Stimulated activated CD4-positive, alpha-beta T cell treated with anti-CD3 and anti-CD28 coated beads, Interleukin-2, amount 100 ng/mL, for 48 hours (primary cell): ENCODE data around the gene SGMS1.
"Not testable (repeated sequence)": the region's sequence is repeated elsewhere in the genome, so short reads cannot be mapped to it uniquely, and the experiment has no call there.

Experiments used
- DNase-seq, 2 donors: peaks; one replicate each; pipeline ENCODE4 v3.0.0-alpha.2; 2020

SGMS1 gene

DNA sequence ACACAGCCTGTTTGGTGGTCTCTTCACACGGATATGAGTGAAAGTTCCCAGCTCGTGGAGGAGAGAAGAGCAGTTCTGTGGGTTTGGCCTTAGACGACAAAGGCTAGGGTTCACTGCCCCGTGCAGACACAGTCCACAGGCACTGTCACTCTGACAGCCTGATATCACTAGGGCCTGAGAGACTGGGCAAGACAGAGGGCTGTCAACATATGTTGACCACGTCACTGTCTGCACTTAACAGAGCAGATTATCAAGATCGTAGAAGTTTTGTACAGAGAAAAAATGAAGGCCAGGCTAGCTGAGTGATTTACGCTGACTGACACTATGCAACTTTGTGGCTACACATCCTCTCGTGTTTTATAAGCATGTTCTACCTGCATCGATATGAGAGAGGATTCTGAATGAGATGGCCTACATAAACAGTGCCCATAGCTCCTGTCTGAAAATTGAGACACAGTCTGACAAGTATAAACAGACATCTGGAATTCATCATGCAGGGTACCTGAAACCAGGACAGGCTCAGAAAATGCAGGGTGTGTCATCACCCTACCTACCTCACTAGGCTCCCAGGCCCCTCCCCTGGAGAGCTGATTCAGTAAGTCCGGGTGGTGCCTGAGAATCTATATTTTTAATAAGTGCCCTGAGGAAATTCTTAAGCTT lies 120.0 kb downstream of the SGMS1 start:
- DNase-seq: no peak

DNA sequence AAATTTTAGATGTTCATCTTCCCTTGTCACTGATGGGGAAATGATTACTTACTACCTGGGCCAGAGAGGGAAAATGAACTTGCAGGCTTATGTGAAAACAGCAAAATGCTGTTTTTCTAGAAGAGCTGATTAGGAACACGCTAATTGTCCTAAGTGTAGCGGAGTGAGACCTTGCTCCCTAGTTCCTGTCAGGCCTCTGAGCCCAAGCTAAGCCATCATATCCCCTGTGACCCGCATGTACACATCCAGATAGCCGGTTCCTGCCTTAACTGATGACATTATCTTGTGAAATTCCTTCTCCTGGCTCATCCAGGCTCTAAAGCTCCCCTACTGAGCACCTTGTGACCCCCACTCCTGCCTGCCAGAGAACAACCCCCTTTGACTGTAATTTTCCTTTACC lies 120.6 kb downstream of the SGMS1 start:
- DNase-seq: not testable (repeated sequence)

DNA sequence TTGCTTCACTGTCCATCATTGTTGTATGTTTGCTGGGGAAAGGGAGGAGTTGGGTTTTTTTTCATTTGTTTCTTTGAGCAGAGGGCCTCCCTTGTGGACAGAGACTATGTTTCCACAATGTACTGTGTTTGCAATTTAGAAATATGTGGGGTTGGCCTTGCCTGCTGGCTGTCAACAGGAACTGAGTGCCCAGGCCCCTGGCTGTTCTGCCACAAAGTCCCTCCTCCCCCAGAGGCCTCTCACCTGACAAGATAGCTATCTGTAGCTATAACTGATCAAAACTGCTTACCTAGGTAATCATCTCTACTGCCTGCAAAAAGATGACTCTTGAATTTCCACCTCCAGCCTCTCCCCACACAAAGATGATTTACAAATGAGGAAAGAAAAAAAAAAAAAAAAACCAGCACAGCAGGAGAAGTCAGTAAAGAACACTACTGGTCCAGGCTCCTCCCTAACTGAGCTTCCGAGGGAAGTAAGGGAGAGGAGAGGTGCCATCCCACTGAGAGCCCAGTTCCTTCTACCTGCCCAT lies 121.8 kb downstream of the SGMS1 start:
- DNase-seq: no peak

DNA sequence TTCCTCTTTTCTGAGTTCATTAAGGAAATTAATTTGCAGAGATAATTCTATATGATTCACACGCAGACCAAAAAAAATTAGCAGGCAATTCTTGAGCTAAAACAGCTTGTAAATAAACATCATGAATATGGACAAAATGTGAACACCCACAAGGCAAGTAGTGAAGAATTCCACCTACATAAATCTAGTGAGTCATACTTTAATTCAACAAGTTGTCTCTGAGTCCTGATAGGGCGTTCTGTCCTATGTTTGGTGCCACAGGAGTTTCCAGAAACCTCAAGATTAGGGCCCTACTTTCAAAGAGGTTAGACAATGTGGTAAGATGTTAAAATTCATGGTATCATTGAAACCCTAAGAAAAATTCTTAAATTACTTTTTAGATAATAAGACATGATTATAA lies 122.3 kb downstream of the SGMS1 start:
- DNase-seq: no peak

DNA sequence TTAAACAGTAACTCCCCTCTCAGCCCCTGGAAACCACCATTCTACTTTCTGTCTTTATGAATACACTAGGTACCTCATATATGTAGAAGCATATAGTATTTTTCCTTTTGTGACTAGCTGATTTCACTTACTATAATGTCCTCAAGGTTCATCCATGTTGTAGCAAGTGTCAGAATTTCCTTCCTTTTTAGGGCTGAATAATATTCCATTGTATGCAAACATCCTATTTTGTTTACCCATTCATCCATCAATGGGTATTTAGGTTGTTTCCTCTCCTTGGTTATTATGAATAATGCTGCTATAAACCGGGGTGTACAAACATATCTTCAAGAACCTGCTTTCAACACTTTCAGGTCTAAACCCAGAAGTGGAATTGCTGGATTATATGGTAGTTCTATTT lies 125.3 kb downstream of the SGMS1 start:
- DNase-seq: no peak

DNA sequence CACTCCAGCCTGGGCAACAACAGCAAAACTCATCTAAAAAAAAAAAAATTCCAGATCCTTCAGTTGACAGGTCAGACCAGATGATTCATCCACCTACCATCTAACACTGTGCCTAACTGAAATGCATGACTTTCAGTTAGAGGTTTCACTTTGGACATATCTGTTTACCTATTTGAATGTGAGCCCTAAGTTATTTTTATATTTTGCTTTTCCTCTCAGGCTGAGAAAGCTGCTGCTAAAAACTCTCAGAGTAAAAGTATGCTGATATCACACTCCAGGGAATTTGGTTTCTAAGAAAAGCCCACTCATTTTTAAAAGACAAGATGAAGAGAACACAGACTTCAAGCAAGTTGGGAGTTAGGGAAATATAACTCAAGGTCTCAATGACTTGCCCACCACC lies 126.0 kb downstream of the SGMS1 start:
- DNase-seq: no peak

DNA sequence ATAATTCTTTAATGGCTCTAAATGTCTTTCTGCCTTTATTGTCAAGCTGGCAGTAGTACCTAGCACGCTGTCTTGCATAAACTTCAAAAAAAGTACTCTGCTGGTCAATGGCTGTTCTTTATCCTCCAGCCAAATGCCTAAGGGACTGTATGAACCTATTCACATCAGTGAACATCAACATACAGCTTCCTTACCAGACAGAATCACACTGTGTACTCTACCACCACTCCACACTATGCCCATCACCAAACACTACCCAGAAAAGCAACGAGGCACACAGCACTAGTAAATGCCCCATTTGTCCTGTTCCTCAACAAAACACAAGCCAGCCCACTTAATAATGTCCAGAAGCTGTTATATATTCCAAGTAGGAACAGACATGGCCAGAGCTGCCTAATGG lies 127.5 kb downstream of the SGMS1 start:
- no peak for DNase-seq

DNA sequence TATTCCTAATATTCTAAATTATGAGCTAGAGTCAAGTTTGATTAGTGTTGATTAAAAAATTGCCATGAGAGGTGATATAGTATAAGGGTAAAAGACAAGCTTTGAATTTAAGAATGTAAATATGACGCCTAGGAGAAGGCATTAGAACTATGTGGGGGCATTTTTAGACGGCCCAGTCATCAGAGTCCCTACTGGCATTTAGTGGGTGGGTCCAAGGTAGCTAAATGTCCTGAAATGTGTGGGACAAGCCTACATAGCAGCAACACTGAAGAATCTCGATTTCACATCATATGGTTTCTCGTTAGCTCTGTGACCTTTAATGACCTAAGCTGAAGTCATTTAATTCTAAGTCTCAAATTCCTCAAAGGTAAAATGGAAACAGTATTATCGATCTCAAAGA lies 133.5 kb downstream of the SGMS1 start:
- DNase-seq: no peak

DNA sequence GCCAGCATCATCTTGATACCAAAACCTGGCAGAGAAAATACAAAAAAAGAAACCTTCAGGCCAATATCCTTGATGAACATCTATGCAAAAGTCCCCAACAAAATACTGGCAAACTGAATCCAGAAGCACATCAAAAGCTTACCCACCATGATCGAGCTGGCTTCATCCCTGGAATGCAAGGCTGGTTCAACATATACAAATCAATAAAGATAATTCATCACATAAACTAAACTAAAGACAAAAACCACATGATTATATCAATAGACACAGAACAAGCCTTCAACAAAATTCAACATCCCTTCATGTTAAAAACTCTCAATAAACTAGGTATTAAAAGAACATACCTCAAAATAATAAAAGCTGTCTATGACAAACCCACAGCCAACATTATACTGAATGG lies 139.2 kb downstream of the SGMS1 start:
- DNase-seq: not testable (repeated sequence)

DNA sequence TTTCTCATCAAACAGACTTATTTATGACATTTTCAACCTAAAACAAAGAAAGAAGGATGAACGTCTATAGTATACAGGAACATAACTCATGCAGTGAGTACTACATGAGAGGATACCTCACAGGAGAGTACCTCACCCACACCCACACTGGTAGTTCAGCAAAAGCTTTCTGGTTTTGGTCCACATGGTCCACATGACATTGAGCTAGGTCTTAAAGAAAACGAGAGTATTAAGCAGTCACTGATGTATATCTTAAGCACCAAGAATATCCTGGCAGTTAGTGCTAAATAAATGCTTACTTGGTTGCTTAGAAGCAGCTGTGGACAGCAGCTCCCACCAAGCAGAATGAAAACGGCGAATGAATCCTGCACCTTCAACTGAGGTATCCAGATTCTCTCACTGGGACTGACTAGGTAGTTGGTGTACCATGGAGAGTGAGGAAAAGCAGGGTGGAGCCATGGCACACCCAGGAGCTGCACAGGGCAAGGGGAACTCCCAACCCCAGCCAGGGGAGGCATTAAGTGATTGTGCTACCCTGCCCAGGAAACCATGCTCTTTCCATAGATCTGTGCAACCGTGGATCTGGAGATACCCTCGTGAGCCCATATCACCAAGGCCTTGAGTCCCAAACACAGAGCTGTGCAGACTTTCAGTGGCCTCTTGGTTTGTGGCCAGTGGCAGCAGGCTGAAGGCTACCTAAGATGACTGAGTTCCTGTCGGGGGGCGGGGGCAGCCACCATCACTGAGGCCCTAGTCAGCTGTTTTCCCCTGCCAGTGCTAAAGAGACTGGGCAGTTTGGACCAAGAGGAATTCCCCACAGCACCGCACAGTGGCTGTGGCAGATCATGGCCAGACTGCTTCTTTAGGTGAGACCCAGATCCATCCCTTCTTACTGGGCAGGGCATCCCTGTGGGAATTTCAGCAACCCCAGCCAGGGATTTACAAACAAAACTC lies 143.4 kb downstream of the SGMS1 start:
- DNase-seq: no peak

DNA sequence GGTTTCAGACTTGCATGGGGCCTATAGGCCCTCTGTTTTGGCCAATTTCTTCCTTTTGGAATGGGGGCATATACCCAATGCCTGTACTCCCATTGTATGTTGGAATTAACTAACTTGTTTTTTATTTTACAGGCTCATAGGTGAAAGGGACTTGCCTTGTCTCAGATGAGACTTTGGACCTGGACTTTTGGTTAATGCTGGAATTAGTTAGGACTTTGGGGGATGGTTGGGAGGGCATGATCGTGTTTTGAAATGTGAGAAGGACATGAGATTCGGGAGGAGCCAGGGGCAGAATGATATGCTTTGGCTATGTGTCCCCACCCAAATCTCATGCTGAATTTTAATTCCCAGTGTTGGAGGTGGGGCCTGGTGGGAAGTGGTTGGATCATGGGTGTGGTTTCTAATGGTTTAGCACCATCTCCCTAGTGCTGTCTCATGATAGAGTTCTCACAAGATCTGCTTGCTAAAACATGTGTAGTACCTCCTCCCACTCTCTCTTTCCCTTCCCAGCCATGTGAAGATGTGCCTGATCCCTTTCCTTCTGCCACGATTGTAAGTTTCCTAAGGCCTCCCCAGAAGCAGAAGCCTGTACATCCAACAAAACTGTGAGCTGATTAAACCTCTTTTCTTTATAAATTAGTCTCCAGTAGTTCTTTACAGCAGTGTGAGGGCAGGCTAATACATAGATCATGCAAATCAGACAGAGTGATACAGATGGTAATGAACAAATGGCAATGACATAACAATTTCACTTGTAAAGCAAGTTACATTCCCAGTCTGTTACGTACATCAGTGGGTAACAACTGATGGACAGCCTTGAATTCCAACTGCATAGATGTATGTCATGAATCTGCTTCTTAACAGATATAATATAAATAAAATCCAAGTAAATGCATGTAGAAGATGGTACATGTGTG lies 146.2 kb downstream of the SGMS1 start:
- DNase-seq: no peak

DNA sequence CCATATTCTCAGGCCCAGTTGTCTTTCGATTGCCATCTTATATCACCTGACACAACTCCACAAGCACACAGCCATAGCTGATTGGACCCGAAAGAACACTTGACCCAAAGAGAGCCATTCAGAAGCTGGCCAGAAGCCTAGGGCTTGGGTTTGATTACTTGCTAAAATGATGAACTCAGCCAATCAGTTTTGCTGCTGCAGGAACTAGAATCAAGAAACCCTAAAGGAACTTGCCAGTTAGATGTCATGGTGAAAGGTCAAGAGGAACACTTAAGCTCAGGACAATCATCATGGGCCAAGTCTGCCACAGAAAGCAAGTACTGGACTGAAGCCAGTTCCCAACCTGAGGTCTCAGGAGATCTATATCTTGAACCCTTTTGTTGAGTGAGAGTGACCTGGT lies 150.0 kb downstream of the SGMS1 start:
- DNase-seq: no peak

DNA sequence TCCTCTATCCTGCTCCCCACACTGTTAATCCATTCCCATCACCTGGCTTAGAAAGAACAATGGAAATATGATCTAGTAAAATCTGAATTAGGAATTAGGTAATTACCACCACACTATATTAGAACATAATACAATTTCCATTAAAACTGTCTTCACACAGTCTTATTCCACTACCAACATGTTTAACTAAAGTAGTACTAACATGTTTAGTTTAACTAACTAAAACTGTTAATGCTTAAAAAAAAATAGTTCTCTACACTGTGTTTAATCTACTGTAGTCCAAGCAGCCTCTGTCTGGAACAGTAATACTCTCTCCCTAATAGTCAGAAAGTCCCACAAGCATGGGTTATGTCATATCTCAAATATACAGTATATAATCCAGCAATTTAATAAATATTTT lies 150.8 kb downstream of the SGMS1 start:
- no peak for DNase-seq

DNA sequence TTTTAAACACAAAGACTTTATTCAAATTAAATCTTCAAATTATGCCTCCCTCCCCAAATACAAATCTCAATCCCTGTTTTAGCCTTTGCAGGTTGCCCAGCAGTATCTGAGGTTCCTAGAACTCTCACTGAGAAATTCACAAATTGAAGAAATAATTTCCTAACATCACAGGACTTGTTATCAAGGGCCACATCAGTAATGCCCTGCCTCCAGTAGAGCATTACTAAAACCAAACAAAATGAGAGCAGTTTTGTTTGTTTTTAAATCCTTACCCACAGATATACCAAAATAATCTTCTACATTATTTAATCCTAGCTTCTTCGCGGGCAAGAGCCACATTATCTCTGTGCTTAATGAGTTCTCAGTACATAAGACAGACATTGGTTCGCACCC lies 152.2 kb downstream of the SGMS1 start:
- DNase-seq: no peak

DNA sequence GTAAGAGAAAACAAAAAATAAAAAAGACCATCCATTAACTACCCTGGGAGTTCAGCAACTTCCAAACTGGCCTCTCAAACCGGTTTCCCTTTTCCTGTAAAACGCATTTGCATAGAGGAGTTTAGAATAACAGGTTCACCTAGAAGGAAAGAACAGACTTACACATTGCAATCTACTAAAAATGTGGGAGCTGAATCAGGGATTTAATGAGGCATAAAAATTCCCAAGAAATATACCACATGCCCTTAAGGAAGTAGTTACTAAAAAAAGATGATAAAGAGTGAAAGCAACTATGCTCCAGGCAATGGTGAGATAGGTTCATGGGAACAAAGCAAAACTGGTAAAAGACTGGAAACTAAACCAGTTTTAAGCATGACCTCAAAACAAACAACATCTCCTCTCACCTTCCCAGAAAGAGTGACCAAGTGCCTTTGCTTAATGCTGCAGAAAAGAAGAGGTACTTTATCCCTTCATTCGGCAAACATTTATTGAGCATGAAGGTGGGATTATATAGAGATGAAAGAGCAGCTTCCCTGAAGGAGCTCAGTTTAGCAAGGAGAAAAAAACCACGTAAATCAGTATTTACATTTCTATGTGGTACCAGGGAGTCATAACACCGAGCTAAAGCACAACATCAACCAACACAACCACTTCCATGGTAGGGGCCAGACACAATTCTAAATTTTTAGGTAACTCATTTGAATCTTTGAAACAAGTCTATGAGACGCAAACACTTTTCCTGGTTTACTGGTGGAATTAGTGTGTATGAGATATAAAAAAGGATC lies 152.8 kb downstream of the SGMS1 start:
- no peak for DNase-seq

DNA sequence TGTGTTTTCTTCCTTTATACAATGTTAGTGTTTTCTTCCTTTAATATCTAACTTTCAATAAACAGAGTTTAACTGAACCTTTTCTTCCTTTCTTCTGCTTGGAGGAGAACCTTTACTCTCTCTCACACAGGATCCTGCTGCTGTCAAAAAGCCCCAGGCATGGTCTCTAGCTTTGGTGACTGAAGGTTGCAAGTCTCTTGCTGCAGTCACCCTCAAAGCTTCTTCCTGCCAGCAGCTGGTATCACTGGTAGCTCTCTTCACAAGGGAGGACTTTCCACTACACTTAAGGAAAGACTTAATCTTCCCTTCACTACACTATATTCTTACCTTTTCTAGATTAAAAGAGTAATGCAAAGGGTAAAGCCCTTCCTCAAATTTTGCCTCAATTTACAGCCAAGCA lies 153.4 kb downstream of the SGMS1 start:
- DNase-seq: no peak

DNA sequence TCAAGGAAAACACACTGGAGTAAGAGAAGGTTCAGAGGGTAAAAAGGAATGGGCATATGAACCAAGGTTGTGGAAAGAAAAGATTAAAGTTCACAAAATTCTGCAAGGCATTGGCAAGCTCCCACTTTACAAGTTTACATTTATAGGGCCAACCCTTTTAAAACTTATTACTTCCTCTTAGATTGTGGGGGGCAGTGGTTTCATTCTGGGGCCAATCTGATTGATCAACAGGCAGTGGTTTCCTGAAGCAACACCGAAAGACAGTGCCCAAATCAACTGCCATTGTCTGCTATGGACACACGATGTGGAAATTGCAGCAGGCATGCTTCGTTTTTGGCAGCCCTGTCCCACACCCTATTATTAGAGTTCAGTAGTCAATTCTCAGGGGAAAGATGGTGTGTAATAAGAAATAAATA lies 154.0 kb downstream of the SGMS1 start:
- DNase-seq: no peak

DNA sequence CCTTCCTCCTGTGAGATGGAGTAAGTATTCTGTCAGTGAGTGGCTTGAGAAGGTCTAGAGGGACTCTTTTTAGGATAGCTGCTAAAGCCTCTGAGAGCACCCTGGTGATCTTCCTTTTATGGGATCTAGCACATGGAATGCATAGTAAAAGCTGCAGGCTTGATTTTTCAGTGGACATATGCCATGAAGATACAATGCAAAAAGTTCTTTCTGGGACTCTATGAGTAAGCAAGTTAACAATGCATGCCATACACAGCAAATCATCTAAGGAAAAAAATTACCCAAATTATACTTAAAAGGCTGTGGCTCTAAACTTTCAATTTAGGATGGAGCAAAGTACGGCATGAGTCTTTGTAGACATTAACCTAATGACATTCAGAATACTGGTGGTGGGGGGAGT lies 154.5 kb downstream of the SGMS1 start:
- no peak for DNase-seq

DNA sequence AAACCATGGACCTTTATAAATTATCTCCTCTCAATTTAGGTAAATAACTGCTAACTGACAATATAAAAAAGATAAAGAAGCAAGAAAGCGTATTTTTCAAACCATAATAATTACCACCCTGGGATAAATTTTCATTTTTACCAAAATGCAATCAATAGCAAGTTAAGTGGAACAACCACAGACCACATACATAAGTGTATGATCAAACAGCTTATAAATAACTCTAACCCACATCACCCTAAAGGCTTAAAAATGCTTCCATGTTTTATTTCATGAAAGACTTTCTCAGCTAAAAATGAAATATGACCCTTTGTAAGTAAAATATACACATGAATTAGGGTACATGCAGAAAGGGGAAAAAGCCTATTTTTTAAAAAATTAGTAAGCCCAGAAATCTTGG lies 156.5 kb downstream of the SGMS1 start:
- no peak for DNase-seq

DNA sequence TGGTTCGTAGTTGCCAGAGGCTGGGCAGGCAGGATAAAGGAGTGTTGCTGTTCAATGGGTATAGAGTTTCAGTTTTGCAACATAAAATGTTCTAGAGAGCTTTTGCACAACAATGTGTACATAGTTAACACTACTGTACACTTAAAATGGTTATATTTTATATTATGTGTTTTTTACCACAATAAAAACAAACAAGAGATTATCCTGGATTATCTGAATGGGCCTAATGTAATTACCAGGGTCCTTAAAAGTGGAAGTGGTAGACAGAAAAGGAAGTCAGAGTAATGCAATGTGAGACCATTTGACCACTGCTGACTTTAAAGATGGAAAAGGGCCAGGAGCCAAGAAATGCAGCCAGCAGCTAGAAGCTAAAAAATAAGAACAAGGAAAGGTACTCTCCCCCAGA lies 159.7 kb downstream of the SGMS1 start:
- no peak for DNase-seq

DNA sequence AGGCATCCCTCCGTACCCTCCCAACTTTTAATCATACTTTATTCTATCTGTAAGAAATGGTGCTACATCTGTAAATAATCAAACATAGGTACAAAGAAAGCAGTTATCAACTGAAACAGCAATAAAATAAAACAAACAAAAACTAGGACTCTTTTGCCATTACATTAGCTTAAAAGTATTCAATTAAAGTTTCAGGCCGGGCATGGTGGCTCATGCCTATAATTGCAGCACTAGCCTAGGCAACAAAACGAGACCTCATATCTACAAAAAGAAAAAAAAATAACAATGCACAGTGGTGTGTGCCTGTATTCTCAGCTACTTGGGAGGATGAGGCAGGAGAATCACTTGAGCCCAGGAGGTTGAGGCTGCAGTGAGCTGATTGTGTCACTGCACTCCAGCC lies 161.9 kb downstream of the SGMS1 start:
- no peak for DNase-seq

DNA sequence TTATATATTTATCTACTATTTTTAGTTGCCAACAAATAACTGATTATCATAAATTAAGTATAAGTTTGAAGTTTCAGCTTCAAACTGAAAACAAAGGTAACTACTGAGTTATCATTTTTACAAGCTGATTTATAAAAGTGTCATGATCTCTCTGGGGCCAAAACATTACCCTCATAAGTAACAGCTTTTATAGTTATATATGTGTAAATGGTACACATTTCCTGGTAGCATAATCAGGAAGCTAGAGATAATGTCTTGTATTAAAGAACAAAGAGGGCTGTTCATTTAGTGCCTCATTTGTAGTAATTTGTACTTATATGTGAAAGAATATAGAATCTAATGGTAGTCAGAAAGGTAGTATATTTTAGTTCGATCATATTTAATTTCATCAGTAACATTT lies 162.6 kb downstream of the SGMS1 start:
- DNase-seq: no peak
